OCI-LY7 (cell line): ENCODE measurements around the gene XAF1. TPM values are rescaled to one million over a fixed set of nuclear protein-coding genes. Genes with fewer than 3 reads are reported as not detected.
"Not testable (repeated sequence)": the region's sequence is repeated elsewhere in the genome, so short reads cannot be mapped to it uniquely, and the experiment has no call there.

Source experiments
- BruUV-seq: library from RNA; stranded (reverse); fragments of 400-500 nt; replicated peaks from 2 replicates; lab custom pipeline; 2021; lab: Mats Ljungman, UMichigan
- CTCF ChIA-PET: fragments of 300-600 bp; sonication (Branson Sonifier 250); formaldehyde crosslinking; loops from one replicate; lab custom pipeline; 2022; ENCODE audit warnings: antibody characterized with exemption; ENCODE audit not compliant: unreplicated experiment; lab: Charles Lee
- POLR2A ChIA-PET: fragments of 300-600 bp; sonication (Branson Sonifier 250); formaldehyde crosslinking; loops from one replicate; lab custom pipeline; 2022; ENCODE audit warnings: antibody characterized with exemption; lab: Charles Lee
- DNase-seq: peaks from one replicate; pipeline ENCODE4 v3.0.0-alpha.2; 2015; ENCODE audit warnings: low spot score
- H2AFZ ChIP-seq: fragments of 200-600 bp; sonication (generic), shearing (Covaris generic); 2 replicates; pipeline ENCODE4 v1.6.1; 2014; ENCODE audit warnings: mild to moderate bottlenecking, antibody characterized with exemption, low read length, moderate library complexity
- H3K27ac ChIP-seq: fragments of 200-600 bp; sonication (generic); 2 replicates; pipeline ENCODE4 v1.5.1; 2014; ENCODE audit warnings: mixed run types, low read depth, mild to moderate bottlenecking, moderate library complexity, low read length, inconsistent platforms; ENCODE audit not compliant: poor library complexity, severe bottlenecking
- H3K36me3 ChIP-seq: fragments of 200-600 bp; sonication (generic); 2 replicates; pipeline ENCODE4 v1.6.1; 2014; ENCODE audit warnings: mild to moderate bottlenecking, antibody characterized with exemption, low read length, moderate library complexity, mixed read lengths; ENCODE audit not compliant: insufficient read depth
- H3K4me1 ChIP-seq: fragments of 200-600 bp; sonication (generic); 2 replicates; pipeline ENCODE4 v1.5.1; 2014; ENCODE audit warnings: mild to moderate bottlenecking, low read length; ENCODE audit not compliant: insufficient read depth, poor library complexity, severe bottlenecking
- H3K4me2 ChIP-seq: fragments of 200-600 bp; sonication (generic); 2 replicates; pipeline ENCODE4 v1.6.1; 2014; ENCODE audit warnings: mild to moderate bottlenecking, low read length
- H3K4me3 ChIP-seq: fragments of 200-600 bp; sonication (generic); 2 replicates; pipeline ENCODE4 v1.5.1; 2014; ENCODE audit warnings: mild to moderate bottlenecking, low read depth, low read length; ENCODE audit not compliant: poor library complexity, severe bottlenecking
- H3K79me2 ChIP-seq: fragments of 200-600 bp; sonication (generic); 2 replicates; pipeline ENCODE4 v1.6.1; 2016; ENCODE audit warnings: low read depth, mild to moderate bottlenecking, low read length, moderate library complexity, mixed read lengths; ENCODE audit not compliant: insufficient read depth
- H3K9me2 ChIP-seq: fragments of 200-600 bp; sonication (generic); 2 replicates; pipeline ENCODE4 v1.6.1; 2016; ENCODE audit warnings: mild to moderate bottlenecking, low read length, mixed read lengths; ENCODE audit not compliant: insufficient read depth
- H3K9me3 ChIP-seq: fragments of 200-600 bp; sonication (generic); 2 replicates; pipeline ENCODE4 v1.6.1; 2014; ENCODE audit warnings: mild to moderate bottlenecking, mixed run types, low read length, mixed read lengths
- H4K20me1 ChIP-seq: fragments of 200-600 bp; sonication (generic); 2 replicates; pipeline ENCODE4 v1.6.1; 2014; ENCODE audit warnings: mild to moderate bottlenecking, antibody characterized with exemption, low read length, moderate library complexity, mixed read lengths; ENCODE audit not compliant: insufficient read depth
- CTCF ChIP-seq: fragments of 200-600 bp; sonication (generic); conservative IDR thresholded peaks from 2 replicates; pipeline ENCODE4 v1.5.1; 2014; ENCODE audit warnings: mild to moderate bottlenecking, antibody characterized with exemption, low read length, moderate library complexity, mixed read lengths
- EZH2phosphoT487 ChIP-seq: fragments of 200-600 bp; sonication (generic); IDR thresholded peaks from 2 replicates; pipeline ENCODE4 v1.6.1; 2018; ENCODE audit warnings: low read depth, borderline replicate concordance, mild to moderate bottlenecking, mixed run types, antibody characterized with exemption, low read length, moderate library complexity, mixed read lengths
- intact Hi-C: fragments of 100-400 bp; cut with micrococcal nuclease; formaldehyde crosslinking; loops from one replicate; pipeline ENCODE4 v1.10.0; 2022; ENCODE audit not compliant: unreplicated experiment
- total RNA-seq, 2 experiments: library from RNA; depleted of rRNA in 1 of 2; stranded (reverse); fragments of >200 nt in 1 of 2; shearing (Covaris generic) in 1 of 2; gene quantifications; 2 replicates each; pipeline ENCODE4 v1.2.3, GENCODE V29; 2014 to 2022

XAF1 gene
- total RNA-seq, 2 experiments from 2014 or later, result 0.38 to 0.46 TPM

GRCh38 chr17:6772016-6772415 is 16.2 kb downstream of the XAF1 start:
- DNase-seq, result no peak
- Histone ChIP-seq H3K9me2 (no peaks in the 10 kb centered on the region), H3K36me3 (no peaks in the 10 kb centered on the region), H3K9me3 (peaks cover 8% of the 10 kb centered on the region; the same call in 1 of the 2 replicates), H3K4me3 (no peak overlapping the region), H4K20me1 (no peaks in the 10 kb centered on the region), H3K27ac (no peak overlapping the region), H3K79me2 (no peaks in the 10 kb centered on the region), H2AFZ (no peak overlapping the region), H3K4me1 (no peaks in the 10 kb centered on the region), H3K4me2 (no peak overlapping the region)
- ChIA-PET POLR2A (no interaction called here), CTCF (no interaction called here)
- no TSS peak for BruUV-seq
- intact Hi-C loops, result no loop called here
- TF ChIP-seq CTCF, result no peak
- TF ChIP-seq EZH2phosphoT487, result no peak

- H3K27ac ChIP-seq, H3K4me1 ChIP-seq, H3K9me3 ChIP-seq, BruUV-seq, H3K4me2 ChIP-seq, H3K4me3 ChIP-seq, H4K20me1 ChIP-seq, H3K79me2 ChIP-seq, CTCF ChIA-PET, H3K9me2 ChIP-seq, intact Hi-C loops, H3K36me3 ChIP-seq, DNase-seq, H2AFZ ChIP-seq, POLR2A ChIA-PET: not testable (repeated sequence)
Observed at GRCh38 chr17:6774906-6775305, 19.1 kb downstream of the XAF1 start.

- H3K4me1 ChIP-seq, result no peaks in the 10 kb centered on the region
- no peak within 1 kb of the TSS for H3K4me2 ChIP-seq
- CTCF ChIA-PET, result no interaction called here
- no peak within 1 kb of the TSS for H3K4me3 ChIP-seq
- no peak within 1 kb of the TSS for H3K27ac ChIP-seq
- no TSS peak for BruUV-seq
- H3K36me3 ChIP-seq, result no peaks in the 10 kb centered on the region
- POLR2A ChIA-PET, result no interaction called here
- no peak for TF ChIP-seq EZH2phosphoT487
- H3K9me3 ChIP-seq, result no peaks in the 10 kb centered on the region
- DNase-seq, result no peak
- no peak within 1 kb of the TSS for H2AFZ ChIP-seq
- H3K79me2 ChIP-seq, result no peaks in the 10 kb centered on the region
- intact Hi-C loops, result no loop called here
- no peaks in the 10 kb centered on the region for H4K20me1 ChIP-seq
- H3K9me2 ChIP-seq, result no peaks in the 10 kb centered on the region
Observed at GRCh38 chr17:6775871-6776405, 20.1 kb downstream of the XAF1 start, which contains the start of gene FBXO39. TSS of gene FBXO39 (plus strand) at chr17:6776215. CDS start at chr17:6779869, 3,654 bp downstream.

- TF ChIP-seq EZH2phosphoT487 (no peak), CTCF (no peak)
- no TSS peak for BruUV-seq
- Histone ChIP-seq H3K27ac (no peak overlapping the region), H2AFZ (no peak overlapping the region), H3K4me1 (no peaks in the 10 kb centered on the region), H3K4me2 (no peak overlapping the region), H3K79me2 (no peaks in the 10 kb centered on the region), H3K4me3 (no peak overlapping the region), H3K9me3 (no peaks in the 10 kb centered on the region), H4K20me1 (no peaks in the 10 kb centered on the region), H3K36me3 (no peaks in the 10 kb centered on the region), H3K9me2 (no peaks in the 10 kb centered on the region)
- ChIA-PET CTCF (no interaction called here), POLR2A (no interaction called here)
- intact Hi-C loops, result no loop called here
- no peak for DNase-seq
Observed at GRCh38 chr17:6779411-6779810, 23.6 kb downstream of the XAF1 start.
